Stomach smooth muscle (tissue), 2 donors: ENCODE measurements around the gene SKIDA1.

ENCODE experiments used
- H3K27ac ChIP-seq: one replicate; pipeline ENCODE4 v1.7.0; 2013; ENCODE audit warnings: mild to moderate bottlenecking, low read length, inconsistent platforms
- H3K27me3 ChIP-seq, 2 donors: one replicate each; pipeline ENCODE4 v1.7.0; 2013; ENCODE audit warnings: low read length in 2 of 2; ENCODE audit not compliant: insufficient read depth in 2 of 2, control insufficient read depth in 1 of 2
- H3K36me3 ChIP-seq, 2 donors: one replicate each; pipeline ENCODE4 v1.7.0; 2013; ENCODE audit warnings: low read length in 2 of 2; ENCODE audit not compliant: control insufficient read depth in 2 of 2, insufficient read depth in 2 of 2
- H3K4me1 ChIP-seq: one replicate; pipeline ENCODE4 v1.7.0; 2013; ENCODE audit warnings: low read length; ENCODE audit not compliant: control insufficient read depth, insufficient read depth
- H3K4me3 ChIP-seq, 2 donors: one replicate each; pipeline ENCODE4 v1.7.0; 2013; ENCODE audit warnings: low read length in 2 of 2
- H3K9ac ChIP-seq, 2 donors: one replicate each; pipeline ENCODE4 v1.7.0; 2013; ENCODE audit warnings: low read length in 2 of 2, mild to moderate bottlenecking in 1 of 2
- H3K9me3 ChIP-seq, 2 donors: one replicate each; pipeline ENCODE4 v1.7.0; 2013; ENCODE audit warnings: low read length in 2 of 2; ENCODE audit not compliant: control insufficient read depth in 2 of 2
- donor health status: healthy.
- donor health status: Pancreatic carcinoma.

Gene SKIDA1

DNA sequence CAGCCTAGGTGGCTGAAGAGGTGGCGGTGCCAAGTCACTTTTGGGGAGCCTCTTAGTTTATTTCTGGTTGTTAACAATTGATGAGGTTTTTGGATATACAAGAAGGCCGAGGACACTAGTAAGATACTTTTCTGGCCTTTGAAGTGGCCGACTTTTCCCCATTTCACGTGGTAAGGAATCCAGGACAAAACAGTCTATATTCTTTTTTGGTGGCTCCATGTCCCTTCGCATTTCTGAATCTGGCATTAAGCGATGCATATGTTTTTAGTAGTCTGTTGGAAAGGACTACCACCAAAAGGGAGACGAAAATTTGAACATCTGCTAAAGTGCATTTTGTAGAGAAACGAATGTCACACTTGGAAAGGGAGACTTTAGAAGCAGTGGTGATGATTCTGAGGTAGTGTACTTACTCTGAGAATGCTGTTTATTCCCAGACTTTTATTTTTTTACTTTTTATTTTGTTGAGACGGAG lies 10.0 kb upstream of the SKIDA1 start:
- Histone ChIP-seq H3K27me3 (no peaks in the 10 kb centered on the region), H3K4me1 (peaks cover 6% of the 10 kb centered on the region), H3K9me3 (no peaks in the 10 kb centered on the region), H3K4me3 (peak overlapping the region; percentile 44 to 74), H3K36me3 (peaks cover 0 to 9% of the 10 kb centered on the region in 2 donors), H3K27ac (peak overlapping the region; percentile 55), H3K9ac (peak overlapping the region; percentile 39 to 42)

DNA sequence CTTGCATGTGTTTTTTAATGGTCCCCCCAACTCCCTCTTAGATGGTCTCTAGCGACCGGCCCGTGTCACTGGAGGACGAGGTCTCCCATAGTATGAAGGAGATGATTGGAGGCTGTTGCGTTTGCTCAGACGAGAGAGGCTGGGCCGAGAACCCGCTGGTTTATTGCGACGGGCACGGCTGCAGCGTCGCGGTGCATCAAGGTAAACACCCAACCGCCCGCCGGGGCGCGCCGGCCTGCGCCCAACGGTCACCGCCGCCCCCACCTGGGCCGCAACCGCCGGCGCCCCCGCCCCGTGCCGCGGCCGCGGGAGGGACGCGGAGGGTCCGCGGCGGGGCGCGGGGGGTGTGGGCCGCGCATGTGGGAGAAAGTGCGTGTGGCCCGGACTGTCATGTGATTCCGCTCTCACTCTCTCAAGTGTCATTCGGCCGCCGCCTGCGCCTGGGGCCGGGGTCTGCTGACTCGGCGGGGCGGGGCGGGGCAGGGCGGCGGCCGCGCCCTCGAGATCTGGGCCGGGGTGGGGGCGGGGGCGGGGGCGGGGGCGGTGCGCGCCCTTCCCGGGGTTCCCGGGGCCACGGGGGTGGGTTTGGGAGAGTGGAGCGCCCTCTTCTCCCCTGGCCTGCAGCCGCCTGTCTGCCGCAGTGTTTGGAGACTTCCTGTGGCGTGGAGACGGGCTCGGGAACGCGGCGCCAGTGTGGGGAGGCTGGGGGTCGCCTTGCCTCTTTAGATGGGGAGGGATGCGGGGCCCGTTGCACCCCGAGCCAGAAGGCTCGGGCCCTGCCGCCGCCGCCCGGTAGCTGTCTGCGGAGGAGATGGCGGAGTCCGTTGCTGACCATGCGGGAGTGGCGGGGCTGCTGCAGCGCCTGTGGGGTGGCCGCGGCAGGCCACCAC lies 9.4 kb upstream of the SKIDA1 start:
- no peaks in the 10 kb centered on the region for H3K9me3 ChIP-seq
- H3K27me3 ChIP-seq, result no peaks in the 10 kb centered on the region
- H3K36me3 ChIP-seq, result peaks cover 0 to 4% of the 10 kb centered on the region in 2 donors
- H3K27ac ChIP-seq, result peak overlapping the region; percentile 55
- peak overlapping the region; percentile 39 to 42 for H3K9ac ChIP-seq
- peak overlapping the region; percentile 63 to 79 for H3K4me3 ChIP-seq
- H3K4me1 ChIP-seq, result peaks cover 6% of the 10 kb centered on the region

GRCh38 chr10:21534280-21534586 lies 8.8 kb upstream of the SKIDA1 start:
- Histone ChIP-seq H3K9ac (no peak overlapping the region), H3K4me1 (peaks cover 6% of the 10 kb centered on the region), H3K27me3 (no peaks in the 10 kb centered on the region), H3K4me3 (peak overlapping the region; percentile 63 to 79), H3K27ac (peak overlapping the region; percentile 12), H3K36me3 (peaks cover 0 to 4% of the 10 kb centered on the region in 2 donors), H3K9me3 (no peaks in the 10 kb centered on the region)

GRCh38 chr10:21533467-21534279 lies 8.2 kb upstream of the SKIDA1 start, which contains the start of gene MLLT10:
MLLT10 (plus strand) TSS chr10:21534232; CDS start chr10:21534645, 413 bp downstream.
- Histone ChIP-seq H3K4me1 (peaks cover 7% of the 10 kb centered on the region), H3K27ac (peak within 1 kb of the TSS; percentile 94), H3K4me3 (peak within 1 kb of the TSS; percentile 77 to 79), H3K9me3 (no peaks in the 10 kb centered on the region), H3K27me3 (no peaks in the 10 kb centered on the region), H3K9ac (peak within 1 kb of the TSS; percentile 76 to 89), H3K36me3 (peaks cover 0 to 2% of the 10 kb centered on the region in 2 donors)

GRCh38 chr10:21532694-21533466 lies 7.4 kb upstream of the SKIDA1 start:
- Histone ChIP-seq H3K36me3 (peaks cover 0 to 2% of the 10 kb centered on the region in 2 donors), H3K27ac (peak overlapping the region; percentile 94), H3K9me3 (no peaks in the 10 kb centered on the region), H3K9ac (peak overlapping the region; percentile 76 to 89), H3K4me3 (peak overlapping the region; percentile 77 to 79), H3K27me3 (no peaks in the 10 kb centered on the region), H3K4me1 (peaks cover 9% of the 10 kb centered on the region)

DNA sequence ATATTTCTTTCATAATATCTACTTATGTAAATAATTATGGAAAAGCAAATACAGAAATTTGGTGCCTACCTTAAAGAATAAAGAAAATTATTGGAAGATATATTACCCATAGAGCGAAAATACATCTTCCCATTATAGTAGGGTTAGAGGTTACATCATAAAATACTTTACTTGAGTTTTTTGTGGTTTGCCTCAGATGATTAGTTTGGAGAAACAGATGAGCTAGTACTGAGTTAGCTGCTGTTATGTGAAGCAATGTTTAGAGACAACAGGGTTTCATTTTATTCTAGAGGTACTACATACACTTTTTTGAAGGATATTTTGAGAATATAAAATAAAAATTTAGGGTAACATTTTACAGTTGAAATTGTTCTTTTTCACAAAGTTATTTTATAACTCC lies 5.7 kb upstream of the SKIDA1 start:
- H3K9me3 ChIP-seq, result no peaks in the 10 kb centered on the region
- no peak overlapping the region for H3K4me3 ChIP-seq
- peak overlapping the region; percentile 20 for H3K27ac ChIP-seq

DNA sequence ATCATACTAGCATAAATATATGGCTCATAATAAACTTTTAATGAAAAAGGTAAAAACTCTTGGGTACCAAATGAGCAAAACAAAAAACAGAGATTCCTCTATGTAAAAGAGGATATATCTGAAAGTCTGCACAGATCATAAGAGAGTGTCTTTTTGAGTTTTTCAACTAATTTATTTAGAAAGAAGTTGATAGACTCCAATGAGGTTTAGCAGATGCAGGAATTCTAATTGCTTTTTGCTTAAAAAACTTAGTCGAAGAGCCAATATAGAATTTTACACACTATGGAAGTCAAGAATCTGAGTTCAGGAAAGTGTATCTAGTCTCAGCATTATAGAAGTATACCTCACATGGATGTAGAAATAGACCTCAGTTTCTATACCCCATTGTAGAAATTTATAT lies 5.2 kb upstream of the SKIDA1 start:
- Histone ChIP-seq H3K36me3 (no peaks in the 10 kb centered on the region), H3K4me1 (peaks cover 6% of the 10 kb centered on the region), H3K9me3 (no peaks in the 10 kb centered on the region), H3K27ac (peak overlapping the region; percentile 20), H3K27me3 (no peaks in the 10 kb centered on the region), H3K9ac (no peak overlapping the region), H3K4me3 (no peak overlapping the region)

More for the DNA sequence above, 5.7 kb upstream of the SKIDA1 start:
- Histone ChIP-seq H3K27me3 (no peaks in the 10 kb centered on the region), H3K9ac (peak overlapping the region in 1 of 2 donors; percentile 44), H3K36me3 (no peaks in the 10 kb centered on the region), H3K4me1 (peaks cover 9% of the 10 kb centered on the region)

- Histone ChIP-seq H3K36me3 (no peaks in the 10 kb centered on the region), H3K27me3 (no peaks in the 10 kb centered on the region), H3K4me1 (peaks cover 8% of the 10 kb centered on the region), H3K27ac (peak overlapping the region; percentile 20), H3K9ac (no peak overlapping the region), H3K9me3 (no peaks in the 10 kb centered on the region), H3K4me3 (no peak overlapping the region)
Observed at GRCh38 chr10:21530168-21530567, 4.7 kb upstream of the SKIDA1 start.

DNA sequence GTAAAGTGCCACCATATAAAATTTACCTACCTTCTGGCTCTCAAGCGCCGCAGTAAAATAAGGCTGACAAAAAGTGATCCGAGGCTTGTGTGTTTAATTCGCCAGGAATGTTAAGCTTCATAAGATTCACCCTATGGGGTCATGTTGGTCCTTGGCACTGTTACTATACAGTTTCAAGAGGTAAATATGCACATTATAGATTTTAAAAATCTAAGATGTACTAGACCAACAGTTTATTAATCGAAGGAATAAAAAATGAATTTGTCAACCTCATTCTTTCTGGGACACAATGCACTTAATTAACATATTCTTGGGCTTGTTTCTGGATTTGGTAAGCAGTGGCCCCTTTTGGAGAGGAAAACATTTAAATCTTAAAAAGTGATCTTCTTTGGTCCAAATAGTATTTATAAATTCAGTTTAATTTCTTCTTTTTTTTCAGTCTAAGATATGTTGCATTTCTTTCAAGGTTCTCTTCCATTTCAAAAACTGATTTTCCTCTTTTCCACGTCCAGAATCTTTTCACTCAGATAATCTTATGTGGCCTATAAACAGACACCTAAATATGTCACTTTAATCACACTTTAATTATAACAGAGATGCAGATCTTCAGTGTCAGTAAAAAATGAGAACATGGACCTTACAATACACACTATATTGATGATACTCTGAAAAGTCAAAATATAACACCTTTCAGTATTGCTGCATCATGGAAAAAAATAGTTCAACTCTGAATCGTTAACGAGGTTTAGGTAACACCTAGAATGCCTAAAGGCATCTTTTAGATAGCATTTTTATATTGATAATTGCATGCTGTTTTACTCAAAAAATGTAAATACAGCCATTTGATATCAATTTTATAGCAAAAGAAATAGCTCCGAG lies 3.8 kb upstream of the SKIDA1 start:
- H3K9ac ChIP-seq, result no peak overlapping the region
- H3K27ac ChIP-seq, result no peak overlapping the region
- H3K27me3 ChIP-seq, result no peaks in the 10 kb centered on the region
- no peaks in the 10 kb centered on the region for H3K9me3 ChIP-seq
- no peaks in the 10 kb centered on the region for H3K36me3 ChIP-seq
- peaks cover 8% of the 10 kb centered on the region for H3K4me1 ChIP-seq
- H3K4me3 ChIP-seq, result no peak overlapping the region
